HFF-Myc (cell line): ENCODE data around the gene SMARCA2.

Experiments used
- DNase-seq: peaks from one replicate; pipeline ENCODE4 v3.0.0-alpha.2; 2011; ENCODE audit warnings: low read depth; ENCODE audit errors: extremely low read depth
- H3K4me3 ChIP-seq: replicated peaks from 2 replicates; pipeline ENCODE4 v1.5.1; 2011; ENCODE audit warnings: low read depth, mild to moderate bottlenecking, control low read depth, low read length
- CTCF ChIP-seq: IDR thresholded peaks from 2 replicates; pipeline ENCODE4 v1.5.1; 2012; ENCODE audit warnings: mild to moderate bottlenecking, low read depth, low read length, control low read depth; ENCODE audit errors: missing control alignments

SMARCA2 gene

DNA sequence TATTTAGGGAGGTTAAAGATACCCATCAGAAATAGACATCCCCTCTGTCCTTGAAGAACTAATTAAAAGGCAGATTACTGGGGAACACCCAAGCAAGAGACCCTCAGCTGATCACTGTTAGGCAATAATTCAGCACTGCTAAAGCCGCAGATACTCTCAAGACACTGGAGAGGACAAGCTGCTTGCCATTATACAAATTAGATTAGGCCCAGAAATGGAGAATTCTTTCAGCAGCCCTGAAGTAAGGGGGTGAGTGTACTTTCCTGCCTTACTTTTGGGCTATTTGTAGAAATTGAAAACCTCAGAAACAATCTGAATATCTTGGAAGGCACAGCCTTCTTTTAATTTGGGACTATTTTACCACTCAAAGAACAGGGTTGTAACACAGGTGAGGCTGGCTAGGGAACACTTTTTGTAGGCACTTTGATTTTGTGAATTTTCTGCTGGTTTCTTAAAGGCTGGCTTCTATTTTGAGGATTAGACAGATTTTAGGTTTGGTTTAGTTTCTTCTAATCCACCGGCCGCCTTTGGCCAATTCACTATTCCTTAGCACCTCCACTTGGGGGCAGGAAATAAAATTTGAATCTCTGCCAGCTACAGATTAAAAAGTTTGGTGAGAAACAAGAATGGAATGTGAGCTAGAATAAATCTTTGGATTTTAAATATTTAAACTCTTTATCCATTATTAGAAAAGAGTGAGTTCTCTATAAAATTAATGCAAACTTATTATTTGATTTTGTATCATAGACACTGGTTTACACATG is 106.0 kb downstream of the SMARCA2 start:
- TF ChIP-seq CTCF: no peak
- H3K4me3 ChIP-seq: no peak overlapping the region
- DNase-seq: no peak

DNA sequence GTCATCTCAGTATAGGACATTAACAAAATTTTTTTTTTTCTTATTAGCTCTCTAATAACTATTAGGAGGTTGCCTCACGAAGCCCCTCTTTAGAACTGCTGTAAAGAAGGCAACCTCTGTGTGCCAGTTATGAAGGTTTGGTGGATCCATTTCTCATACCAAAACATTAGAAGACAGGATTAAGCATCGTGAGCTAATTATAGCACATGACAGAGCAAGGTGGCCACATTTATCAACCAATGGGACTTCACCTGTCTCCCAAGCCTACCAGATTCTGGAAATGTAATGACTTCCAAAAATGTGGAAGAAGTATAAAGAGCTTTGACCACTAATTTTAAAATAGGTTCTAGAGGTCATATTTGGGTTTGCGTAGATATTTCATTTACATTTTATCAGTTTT is 107.2 kb downstream of the SMARCA2 start:
- no peak overlapping the region for H3K4me3 ChIP-seq
- no peak for TF ChIP-seq CTCF
- no peak for DNase-seq

DNA sequence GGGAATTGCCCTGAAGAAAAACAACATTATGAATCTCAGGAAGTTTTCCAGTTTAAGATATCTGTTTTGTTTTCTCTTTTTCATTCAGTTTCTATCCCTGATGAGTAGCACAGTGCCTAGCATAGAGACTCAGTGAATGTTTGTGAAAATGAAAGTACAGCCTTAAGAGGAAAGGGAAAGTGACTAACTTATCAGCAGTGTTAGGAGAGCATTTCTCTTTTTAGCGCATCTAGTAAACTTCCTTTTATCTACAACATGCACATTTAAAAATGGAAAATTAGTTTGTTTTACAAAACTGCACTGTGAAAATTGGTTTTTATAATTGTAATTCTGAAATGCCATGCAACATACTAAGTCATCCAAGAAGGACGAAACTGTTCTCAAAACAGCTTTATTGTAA is 110.8 kb downstream of the SMARCA2 start:
- DNase-seq: no peak
- no peak for TF ChIP-seq CTCF
- H3K4me3 ChIP-seq: no peak overlapping the region

GRCh38 chr9:2126331-2126803 is 111.2 kb downstream of the SMARCA2 start:
- no peak for TF ChIP-seq CTCF
- H3K4me3 ChIP-seq: no peak overlapping the region
- DNase-seq: no peak

GRCh38 chr9:2127486-2127885 is 112.3 kb downstream of the SMARCA2 start:
- H3K4me3 ChIP-seq: no peak overlapping the region
- TF ChIP-seq CTCF: no peak
- peak; percentile 52 for DNase-seq

DNA sequence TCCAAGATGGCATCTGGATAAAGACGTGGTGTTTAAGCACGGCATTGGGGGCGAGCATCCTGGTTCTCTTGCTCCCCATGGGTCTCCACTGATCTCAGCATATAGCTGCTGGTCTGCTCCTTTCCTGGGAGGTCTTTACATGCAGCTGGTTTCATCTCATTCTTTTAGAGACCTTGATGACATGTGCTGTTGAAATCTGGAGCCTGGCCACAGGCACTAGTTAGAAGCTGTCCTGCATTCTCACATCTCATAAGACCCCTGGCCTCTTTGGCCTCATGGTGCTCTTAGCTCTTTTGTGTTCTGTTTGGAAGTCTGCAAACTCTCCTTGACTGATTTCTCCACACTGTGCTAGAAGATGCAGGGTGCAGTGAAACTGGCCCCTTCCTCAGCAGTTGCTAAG is 113.0 kb downstream of the SMARCA2 start:
- no peak for DNase-seq
- no peak for TF ChIP-seq CTCF
- no peak overlapping the region for H3K4me3 ChIP-seq

DNA sequence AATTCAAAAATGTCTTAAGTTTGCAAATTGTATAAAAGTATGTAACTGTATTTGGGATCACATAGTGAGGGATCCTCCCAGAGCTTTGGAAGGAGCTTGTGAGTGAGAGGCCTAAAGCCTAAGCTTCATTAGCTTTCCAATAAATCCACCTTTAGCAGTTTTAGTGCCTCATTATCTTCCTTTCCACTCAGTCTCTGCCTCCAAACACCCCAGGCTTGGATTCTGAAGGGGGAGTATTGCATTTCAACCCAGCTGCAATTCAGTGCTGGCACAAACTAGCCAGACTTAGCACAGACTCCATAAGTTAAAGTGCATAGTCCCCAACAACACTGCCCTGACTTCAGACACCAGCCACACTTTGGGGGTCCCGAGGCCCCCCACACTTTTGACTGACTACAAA is 113.5 kb downstream of the SMARCA2 start:
- no peak overlapping the region for H3K4me3 ChIP-seq
- TF ChIP-seq CTCF: no peak
- DNase-seq: no peak
